Effector memory CD8-positive, alpha-beta T cell (primary cell): Measurements from ENCODE around the gene LRRC3.

Experiments
- ATAC-seq: fragments of 150-1000 bp; cut with Tn5 transposase; replicated peaks from 2 replicates; pipeline ENCODE4 v1.10.0; 2021; ENCODE audit warnings: mild to moderate bottlenecking, moderate library complexity
- DNase-seq, 3 experiments: peaks; one replicate each; pipeline ENCODE4 v3.0.0; 2021
- H3K27ac Mint-ChIP-seq, 2 donors: one replicate each; pipeline ENCODE4 v1.8.0; 2022; ENCODE audit warnings: mild to moderate bottlenecking in 2 of 2, mixed read lengths in 2 of 2, moderate library complexity in 2 of 2
- H3K27me3 Mint-ChIP-seq, 2 donors: one replicate each; pipeline ENCODE4 v1.8.0; 2022; ENCODE audit warnings: mixed read lengths in 2 of 2
- H3K36me3 Mint-ChIP-seq: one replicate; pipeline ENCODE4 v1.8.0; 2022; ENCODE audit warnings: mild to moderate bottlenecking, moderate library complexity, mixed read lengths; ENCODE audit not compliant: insufficient read depth
- H3K4me1 Mint-ChIP-seq, 2 donors: one replicate each; pipeline ENCODE4 v1.8.0; 2022; ENCODE audit warnings: low read depth in 2 of 2, mixed read lengths in 2 of 2
- H3K4me3 Mint-ChIP-seq, 2 donors: one replicate each; pipeline ENCODE4 v1.8.0; 2022; ENCODE audit warnings: mild to moderate bottlenecking in 2 of 2, mixed read lengths in 2 of 2, moderate library complexity in 2 of 2
- H3K9me3 Mint-ChIP-seq, 2 donors: one replicate each; pipeline ENCODE4 v1.8.0; 2022; ENCODE audit warnings: mixed read lengths in 2 of 2

LRRC3 gene

GRCh38 chr21:44449473-44450363 is 5.6 kb upstream of the LRRC3 start:
- Mint-ChIP-seq H3K9me3 (peaks cover 0 to 5% of the 10 kb centered on the region in 2 donors), H3K27me3 (peaks cover 42 to 58% of the 10 kb centered on the region in 2 donors), H3K36me3 (no peaks in the 10 kb centered on the region), H3K4me1 (no peaks in the 10 kb centered on the region), H3K4me3 (no peak overlapping the region), H3K27ac (no peak overlapping the region)
- no peak for ATAC-seq
- no peak for DNase-seq

GRCh38 chr21:44450402-44450801 is 4.9 kb upstream of the LRRC3 start:
- DNase-seq (no peak), ATAC-seq (no peak)
- Mint-ChIP-seq H3K27ac (no peak overlapping the region), H3K4me3 (no peak overlapping the region), H3K27me3 (peaks cover 35 to 51% of the 10 kb centered on the region in 2 donors), H3K4me1 (no peaks in the 10 kb centered on the region), H3K9me3 (peaks cover 0 to 5% of the 10 kb centered on the region in 2 donors), H3K36me3 (no peaks in the 10 kb centered on the region)

- Mint-ChIP-seq H3K4me3 (no peak overlapping the region), H3K36me3 (no peaks in the 10 kb centered on the region), H3K27ac (no peak overlapping the region), H3K4me1 (no peaks in the 10 kb centered on the region), H3K9me3 (peaks cover 0 to 5% of the 10 kb centered on the region in 2 donors), H3K27me3 (peaks cover 33 to 48% of the 10 kb centered on the region in 2 donors)
- no peak for ATAC-seq
- no peak for DNase-seq
Measured at GRCh38 chr21:44450999-44451398, 4.3 kb upstream of the LRRC3 start.

GRCh38 chr21:44453120-44453519 is 2.2 kb upstream of the LRRC3 start:
- ATAC-seq (no peak), DNase-seq (no peak)
- H3K4me3 Mint-ChIP-seq: no peak overlapping the region
- no peak overlapping the region for H3K27ac Mint-ChIP-seq
- H3K4me1 Mint-ChIP-seq: no peaks in the 10 kb centered on the region
- peaks cover 21 to 34% of the 10 kb centered on the region in 2 donors for H3K27me3 Mint-ChIP-seq
- no peaks in the 10 kb centered on the region for H3K36me3 Mint-ChIP-seq
- H3K9me3 Mint-ChIP-seq: peaks cover 0 to 5% of the 10 kb centered on the region in 2 donors

GRCh38 chr21:44454058-44454457 is 1.3 kb upstream of the LRRC3 start:
- Mint-ChIP-seq H3K27ac (no peak overlapping the region), H3K36me3 (no peaks in the 10 kb centered on the region)
- no peak for ATAC-seq

GRCh38 chr21:44455524-44456213 is 359 bp downstream of the LRRC3 start:
- Mint-ChIP-seq H3K4me1 (no peaks in the 10 kb centered on the region), H3K9me3 (peaks cover 0 to 5% of the 10 kb centered on the region in 2 donors), H3K4me3 (peak overlapping the region; percentile 66 to 72), H3K27ac (no peak overlapping the region), H3K27me3 (peaks cover 5 to 8% of the 10 kb centered on the region in 2 donors), H3K36me3 (no peaks in the 10 kb centered on the region)
- ATAC-seq: peak; percentile 51
- DNase-seq: peak in 2 of 3 experiments; percentile 14 to 28

More at GRCh38 chr21:44454058-44454457, 1.3 kb upstream of the LRRC3 start:
- Mint-ChIP-seq H3K9me3 (peaks cover 0 to 5% of the 10 kb centered on the region in 2 donors), H3K4me3 (peak overlapping the region; percentile 41 to 70), H3K27me3 (peaks cover 15 to 24% of the 10 kb centered on the region in 2 donors), H3K4me1 (no peaks in the 10 kb centered on the region)
- no peak for DNase-seq

- no peak for ATAC-seq
- DNase-seq: no peak
- H3K27ac Mint-ChIP-seq: no peak overlapping the region
- no peaks in the 10 kb centered on the region for H3K36me3 Mint-ChIP-seq
- peak overlapping the region; percentile 66 to 72 for H3K4me3 Mint-ChIP-seq
- peaks cover 0 to 5% of the 10 kb centered on the region in 2 donors for H3K9me3 Mint-ChIP-seq
- H3K4me1 Mint-ChIP-seq: no peaks in the 10 kb centered on the region
- H3K27me3 Mint-ChIP-seq: peaks cover 0 to 1% of the 10 kb centered on the region in 2 donors
Measured at GRCh38 chr21:44456214-44456914, 1.1 kb downstream of the LRRC3 start.

- no peak for DNase-seq
- no peaks in the 10 kb centered on the region for H3K36me3 Mint-ChIP-seq
Measured at GRCh38 chr21:44456915-44457736, 1.8 kb downstream of the LRRC3 start.

GRCh38 chr21:44458971-44459711 is 3.8 kb downstream of the LRRC3 start:
- peaks cover 0 to 2% of the 10 kb centered on the region in 2 donors for H3K9me3 Mint-ChIP-seq
- no peak for ATAC-seq
- H3K4me1 Mint-ChIP-seq: no peaks in the 10 kb centered on the region
- no peaks in the 10 kb centered on the region for H3K36me3 Mint-ChIP-seq
- H3K27ac Mint-ChIP-seq: no peak overlapping the region
- no peak for DNase-seq
- H3K4me3 Mint-ChIP-seq: no peak overlapping the region
- peaks cover 0 to 12% of the 10 kb centered on the region in 2 donors for H3K27me3 Mint-ChIP-seq

More at GRCh38 chr21:44456915-44457736, 1.8 kb downstream of the LRRC3 start:
- H3K9me3 Mint-ChIP-seq: peaks cover 0 to 5% of the 10 kb centered on the region in 2 donors
- H3K4me3 Mint-ChIP-seq: peak overlapping the region; percentile 37 to 64
- H3K27me3 Mint-ChIP-seq: no peaks in the 10 kb centered on the region
- no peak for ATAC-seq
- no peak overlapping the region for H3K27ac Mint-ChIP-seq
- no peaks in the 10 kb centered on the region for H3K4me1 Mint-ChIP-seq

- DNase-seq (no peak), ATAC-seq (no peak)
- no peaks in the 10 kb centered on the region for H3K36me3 Mint-ChIP-seq
- peaks cover 0 to 12% of the 10 kb centered on the region in 2 donors for H3K27me3 Mint-ChIP-seq
- no peaks in the 10 kb centered on the region for H3K9me3 Mint-ChIP-seq
- H3K4me1 Mint-ChIP-seq: no peaks in the 10 kb centered on the region
- H3K4me3 Mint-ChIP-seq: no peak overlapping the region
- H3K27ac Mint-ChIP-seq: no peak overlapping the region
Measured at GRCh38 chr21:44459712-44460440, 4.6 kb downstream of the LRRC3 start.

GRCh38 chr21:44460441-44460755 is 5.1 kb downstream of the LRRC3 start:
- Mint-ChIP-seq H3K27me3 (peaks cover 0 to 12% of the 10 kb centered on the region in 2 donors), H3K4me1 (no peaks in the 10 kb centered on the region), H3K36me3 (no peaks in the 10 kb centered on the region), H3K9me3 (no peaks in the 10 kb centered on the region), H3K27ac (peak overlapping the region in 1 of 2 donors; percentile 46), H3K4me3 (no peak overlapping the region)
- no peak for DNase-seq
- no peak for ATAC-seq

GRCh38 chr21:44461005-44461404 is 5.7 kb downstream of the LRRC3 start:
- Mint-ChIP-seq H3K27ac (peak overlapping the region in 1 of 2 donors; percentile 46), H3K4me1 (no peaks in the 10 kb centered on the region), H3K27me3 (peaks cover 0 to 12% of the 10 kb centered on the region in 2 donors), H3K4me3 (no peak overlapping the region), H3K9me3 (no peaks in the 10 kb centered on the region), H3K36me3 (no peaks in the 10 kb centered on the region)
- DNase-seq (no peak), ATAC-seq (no peak)
